ENCODE data around the gene RNF41. TPM values are rescaled to one million over a fixed set of nuclear protein-coding genes. Genes with fewer than 3 reads are reported as not detected.

The RNF41 gene
- total RNA-seq, 1 donor from 2014 or later = 86.0 TPM

- Mint-ChIP-seq H3K4me3 (no peak overlapping the region), H3K27ac (no peak overlapping the region), H3K9me3 (no peaks in the 10 kb centered on the region), H3K4me1 (peaks cover 21% of the 10 kb centered on the region), H3K27me3 (no peaks in the 10 kb centered on the region), H3K36me3 (ENCODE audit: low read depth) (peaks cover 50% of the 10 kb centered on the region)
- no peak for TF ChIP-seq CTCF (IDR thresholded peaks at IDR 0.05)
- intact Hi-C loops (cut with micrococcal nuclease) = no loop called here
- no peak for DNase-seq
- CTCF ChIA-PET = interaction anchor here (1.1 to 1.6 kb wide), 2 partner anchors 206 to 208 kb away, joined by 3 read pairs; no protein-coding TSS in a partner anchor
- no peak for ATAC-seq (ENCODE audit: low read depth)
- POLR2A ChIA-PET = interaction anchor here (0.6 to 1.5 kb wide), 2 partner anchors 40 to 63 kb away, joined by 4 read pairs; no protein-coding TSS in a partner anchor
Observed at GRCh38 chr12:56255671-56256070, 33.9 kb upstream of the RNF41 start.

GRCh38 chr12:56253091-56253490 lies 31.4 kb upstream of the RNF41 start:
- H3K4me1 Mint-ChIP-seq = peaks cover 15% of the 10 kb centered on the region
- TF ChIP-seq CTCF (IDR thresholded peaks at IDR 0.05) = no peak
- H3K36me3 Mint-ChIP-seq (ENCODE audit: low read depth) = peaks cover 64% of the 10 kb centered on the region
- CTCF ChIA-PET = no interaction called here
- no peak overlapping the region for H3K4me3 Mint-ChIP-seq
- intact Hi-C loops (cut with micrococcal nuclease) = no loop called here
- H3K27ac Mint-ChIP-seq = no peak overlapping the region
- DNase-seq = no peak
- H3K9me3 Mint-ChIP-seq = no peaks in the 10 kb centered on the region
- POLR2A ChIA-PET = interaction anchor here (0.6 kb wide), 1 partner anchor 424 kb away, joined by 5 read pairs; the partner anchor contains the start of gene DNAJC14
- no peaks in the 10 kb centered on the region for H3K27me3 Mint-ChIP-seq
- ATAC-seq (ENCODE audit: low read depth) = no peak

- DNase-seq (no peak), ATAC-seq (ENCODE audit: low read depth) (no peak)
- Mint-ChIP-seq H3K27ac (no peak overlapping the region), H3K27me3 (no peaks in the 10 kb centered on the region), H3K36me3 (ENCODE audit: low read depth) (peaks cover 69% of the 10 kb centered on the region), H3K9me3 (no peaks in the 10 kb centered on the region), H3K4me3 (no peak overlapping the region), H3K4me1 (peaks cover 15% of the 10 kb centered on the region)
- ChIA-PET CTCF (no interaction called here), POLR2A (interaction anchor here (0.6 kb wide), 1 partner anchor 423 kb away, joined by 5 read pairs; the partner anchor contains the start of gene DNAJC14)
- TF ChIP-seq CTCF (IDR thresholded peaks at IDR 0.05) = no peak
- intact Hi-C loops (cut with micrococcal nuclease) = no loop called here
Observed at GRCh38 chr12:56252649-56253048, 30.9 kb upstream of the RNF41 start.

- H3K36me3 Mint-ChIP-seq (ENCODE audit: low read depth) = peaks cover 78% of the 10 kb centered on the region
- no peak overlapping the region for H3K27ac Mint-ChIP-seq
- no peak for TF ChIP-seq CTCF (IDR thresholded peaks at IDR 0.05)
- no peaks in the 10 kb centered on the region for H3K4me1 Mint-ChIP-seq
- ATAC-seq (ENCODE audit: low read depth) (no peak), DNase-seq (no peak)
- no peaks in the 10 kb centered on the region for H3K27me3 Mint-ChIP-seq
- intact Hi-C loops (cut with micrococcal nuclease) = no loop called here
- H3K4me3 Mint-ChIP-seq = no peak overlapping the region
- ChIA-PET POLR2A (no interaction called here), CTCF (interaction anchor here (1.2 kb wide), 1 partner anchor 9 kb away, joined by 5 read pairs; the partner anchor contains the start of gene ANKRD52)
- no peaks in the 10 kb centered on the region for H3K9me3 Mint-ChIP-seq
Observed at GRCh38 chr12:56248711-56249110, 27.0 kb upstream of the RNF41 start.

GRCh38 chr12:56247923-56248322 lies 26.2 kb upstream of the RNF41 start:
- no peak for DNase-seq
- TF ChIP-seq CTCF (IDR thresholded peaks at IDR 0.05) = no peak
- ChIA-PET POLR2A (interaction anchor here (0.7 kb wide), 1 partner anchor 51 kb away, joined by 3 read pairs; no protein-coding TSS in a partner anchor), CTCF (interaction anchor here (1.2 kb wide), 1 partner anchor 10 kb away, joined by 5 read pairs; the partner anchor contains the start of gene ANKRD52)
- Mint-ChIP-seq H3K27ac (no peak overlapping the region), H3K4me3 (no peak overlapping the region), H3K36me3 (ENCODE audit: low read depth) (peaks cover 77% of the 10 kb centered on the region), H3K27me3 (no peaks in the 10 kb centered on the region), H3K4me1 (no peaks in the 10 kb centered on the region), H3K9me3 (no peaks in the 10 kb centered on the region)
- intact Hi-C loops (cut with micrococcal nuclease) = no loop called here
- no peak for ATAC-seq (ENCODE audit: low read depth)

All from activated B cell treated with CpG ODN at 0.5 μM for 24 hours (primary cell).